Activated CD4-positive, CD25-positive, alpha-beta regulatory T cell treated with anti-CD3 and anti-CD28 coated beads, Interleukin-2, amount 50 U/mL, for 16 hours (primary cell): ENCODE measurements around the gene PARP1.
"Not testable (repeated sequence)": the region's sequence is repeated elsewhere in the genome, so short reads cannot be mapped to it uniquely, and the experiment has no call there.

ENCODE experiments used
- DNase-seq: peaks from one replicate; pipeline ENCODE4 v3.0.0-alpha.2; 2020; ENCODE audit warnings: low read depth, low spot score

PARP1 gene

DNA sequence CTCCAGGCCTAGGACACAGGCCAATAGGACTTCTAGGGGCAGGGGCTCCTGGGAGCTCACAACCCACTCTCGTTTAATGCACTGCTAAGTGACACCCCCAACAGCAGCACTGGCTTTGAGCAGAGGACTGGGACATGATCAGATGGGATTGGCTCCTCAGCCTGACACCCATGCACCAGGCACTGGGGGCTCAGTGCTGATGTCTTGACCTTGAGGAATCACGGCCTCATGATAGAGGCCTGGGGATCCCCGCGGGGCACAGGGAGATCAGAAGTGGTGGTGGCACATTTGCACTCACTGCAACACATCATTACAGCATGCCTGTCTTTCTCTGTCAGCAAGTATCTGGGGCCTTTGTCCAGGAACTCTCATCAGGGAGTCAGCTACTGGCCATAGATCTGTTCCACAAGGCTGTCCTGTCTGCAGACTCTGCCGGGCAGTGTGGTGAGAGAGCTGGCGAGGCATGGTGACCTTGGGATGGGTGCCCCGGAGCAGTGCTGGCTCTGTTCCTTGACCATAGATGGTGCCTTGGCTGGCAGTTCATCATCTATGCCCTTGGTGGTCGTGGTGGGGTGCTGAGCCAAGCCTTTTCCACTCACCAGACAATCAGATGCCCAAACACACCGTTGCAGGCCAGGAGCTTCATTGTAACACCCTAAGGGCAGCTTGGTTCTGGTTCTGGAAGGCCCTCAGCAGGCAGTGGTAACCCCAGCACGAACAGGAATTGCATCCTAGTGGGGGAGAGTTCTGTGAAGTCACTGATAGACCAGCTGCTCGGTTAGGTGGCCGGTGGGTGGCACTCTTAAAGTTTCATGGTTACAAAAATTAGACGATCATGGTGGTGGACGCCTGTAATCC, 22.2 kb upstream of the PARP1 start:
- no peak for DNase-seq

GRCh38 chr1:226428791-226429461, 21.0 kb upstream of the PARP1 start:
- no peak for DNase-seq

DNA sequence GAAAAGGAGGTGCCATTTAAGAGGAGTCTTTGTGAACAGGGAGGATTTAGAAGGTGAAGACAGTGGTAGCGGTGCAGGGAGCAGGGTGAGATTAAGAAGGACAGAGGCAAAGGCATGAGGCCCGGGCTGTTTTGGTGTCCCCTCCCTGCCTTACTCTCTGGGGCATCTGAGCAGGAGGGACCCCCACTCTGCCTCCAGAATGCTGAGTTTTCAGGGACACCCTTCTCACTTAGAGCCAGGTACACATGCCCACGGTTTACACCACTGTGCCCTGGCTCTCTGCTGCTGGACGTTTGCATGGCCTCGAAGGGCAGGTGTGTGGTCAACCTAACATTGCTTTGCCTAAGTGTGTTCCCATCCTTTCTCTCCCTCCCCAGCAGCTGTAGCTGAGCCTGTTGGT, 20.5 kb upstream of the PARP1 start:
- DNase-seq: no peak

DNA sequence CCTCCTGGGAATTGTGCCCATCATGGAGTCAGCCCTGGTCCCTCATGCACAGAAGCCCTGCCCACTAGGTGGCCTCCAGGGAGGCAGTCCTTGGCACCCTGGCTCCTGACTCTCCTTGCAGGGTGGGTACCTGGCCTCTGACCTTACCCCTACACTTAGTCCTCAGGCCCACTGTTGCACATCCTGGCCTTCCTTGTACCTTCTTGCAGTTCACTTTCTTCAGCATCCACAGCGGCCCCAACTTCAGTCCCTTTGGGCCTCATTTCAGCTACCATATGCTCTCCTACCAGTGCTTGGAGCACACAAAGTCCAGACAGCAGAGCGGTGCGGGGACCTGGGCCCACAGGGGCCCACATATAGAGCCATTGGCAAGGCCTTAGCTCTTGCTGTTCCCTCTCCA, 19.2 kb upstream of the PARP1 start:
- no peak for DNase-seq

- not testable (repeated sequence) for DNase-seq
Observed at GRCh38 chr1:226426395-226426794, 18.5 kb upstream of the PARP1 start.

- no peak for DNase-seq
Observed at GRCh38 chr1:226425431-226426031, 17.6 kb upstream of the PARP1 start.

DNA sequence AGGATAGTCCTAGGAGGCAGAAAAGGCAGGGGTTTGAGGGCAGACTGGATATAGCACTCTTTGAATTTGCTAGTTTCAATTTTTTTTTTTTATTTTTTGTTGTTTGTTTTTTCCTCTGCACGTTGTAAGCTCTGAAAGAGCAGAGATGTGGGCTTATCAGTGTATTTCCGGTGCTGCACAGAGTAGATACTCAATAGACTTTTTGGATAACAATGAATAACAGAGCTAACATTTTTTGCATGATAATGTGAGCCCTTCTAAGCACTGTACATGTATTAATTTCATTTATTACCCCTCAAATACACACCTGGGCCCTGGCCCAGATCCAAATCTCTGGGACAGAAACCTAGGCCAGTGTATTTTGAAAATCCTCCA, 17.1 kb upstream of the PARP1 start:
- DNase-seq: no peak

DNA sequence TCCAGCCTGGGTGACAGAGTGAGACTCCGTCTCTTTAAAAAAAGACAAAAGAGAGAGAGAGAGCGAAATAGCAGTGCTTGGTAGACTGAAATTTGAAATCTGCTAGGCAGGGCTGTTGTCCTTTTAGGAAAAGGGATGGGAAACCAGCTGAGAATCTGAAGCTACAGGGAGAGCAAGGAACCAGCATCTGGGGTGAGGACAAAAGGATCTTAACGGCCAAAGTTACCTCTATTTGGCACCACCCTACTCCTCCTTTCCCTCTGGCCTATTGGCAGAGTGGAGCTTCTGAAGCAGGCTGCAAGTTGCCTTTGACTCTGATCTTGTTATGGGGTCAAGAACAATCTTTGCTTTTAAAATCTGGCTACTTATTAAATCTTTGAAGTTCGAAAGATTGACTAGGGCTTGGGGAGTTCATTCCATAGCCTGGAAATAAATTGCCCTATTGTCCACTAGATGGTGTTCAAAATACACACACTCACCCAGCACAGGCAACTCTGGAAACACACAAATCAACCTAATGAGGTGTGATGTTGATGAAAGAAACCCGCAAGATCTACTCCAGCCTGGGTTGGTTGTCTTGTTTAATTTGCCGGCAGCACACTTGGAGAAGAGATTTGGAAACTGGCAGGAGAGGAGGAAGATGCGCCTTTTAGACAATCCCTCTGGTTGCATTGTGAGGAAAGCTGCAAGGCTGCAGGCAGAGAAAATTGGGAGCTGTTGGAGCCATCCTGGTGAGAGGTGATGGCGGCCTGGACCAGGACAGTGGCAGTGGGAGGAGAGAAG, 16.5 kb upstream of the PARP1 start:
- DNase-seq: no peak

DNA sequence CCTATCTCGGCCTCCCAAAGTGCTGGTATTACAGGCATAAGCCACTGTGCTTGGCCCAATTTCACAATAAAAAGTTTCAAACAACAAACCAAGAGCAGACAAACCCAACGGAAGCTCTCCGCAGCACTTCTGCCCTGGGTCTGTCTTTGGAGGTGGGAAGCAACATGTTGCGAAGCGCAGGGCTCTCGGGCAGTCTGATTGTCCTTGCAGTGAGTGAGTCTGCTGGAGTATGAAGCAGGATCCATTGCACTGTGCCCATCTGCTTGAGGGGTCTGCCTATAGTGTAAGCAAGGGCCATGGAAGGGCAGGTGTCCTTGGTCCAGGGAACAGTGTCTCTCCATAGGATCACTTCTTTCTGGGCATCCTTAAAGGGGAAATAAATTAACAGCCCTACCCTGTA, 14.6 kb upstream of the PARP1 start:
- no peak for DNase-seq

- DNase-seq: no peak
Observed at GRCh38 chr1:226420897-226421296, 13.0 kb upstream of the PARP1 start.

DNA sequence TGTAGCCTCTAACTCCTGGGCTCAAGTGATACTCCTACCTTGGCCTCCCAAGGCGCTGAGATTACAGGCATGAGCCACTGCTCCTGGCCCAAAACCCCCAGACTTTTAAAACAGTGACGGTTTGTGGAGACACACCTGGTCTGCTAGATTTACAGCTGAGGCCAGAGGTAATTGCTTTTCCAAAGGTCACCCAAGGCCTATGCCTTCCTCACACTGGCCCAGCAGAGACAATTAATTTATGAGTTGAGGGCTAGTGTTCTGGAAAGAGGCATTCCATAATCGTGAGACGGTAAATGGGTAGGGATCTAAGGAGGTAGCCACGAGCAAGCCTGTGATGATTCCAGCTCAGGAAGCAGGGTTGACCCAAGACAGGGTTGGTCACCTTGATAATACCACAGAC, 12.4 kb upstream of the PARP1 start:
- no peak for DNase-seq

DNA sequence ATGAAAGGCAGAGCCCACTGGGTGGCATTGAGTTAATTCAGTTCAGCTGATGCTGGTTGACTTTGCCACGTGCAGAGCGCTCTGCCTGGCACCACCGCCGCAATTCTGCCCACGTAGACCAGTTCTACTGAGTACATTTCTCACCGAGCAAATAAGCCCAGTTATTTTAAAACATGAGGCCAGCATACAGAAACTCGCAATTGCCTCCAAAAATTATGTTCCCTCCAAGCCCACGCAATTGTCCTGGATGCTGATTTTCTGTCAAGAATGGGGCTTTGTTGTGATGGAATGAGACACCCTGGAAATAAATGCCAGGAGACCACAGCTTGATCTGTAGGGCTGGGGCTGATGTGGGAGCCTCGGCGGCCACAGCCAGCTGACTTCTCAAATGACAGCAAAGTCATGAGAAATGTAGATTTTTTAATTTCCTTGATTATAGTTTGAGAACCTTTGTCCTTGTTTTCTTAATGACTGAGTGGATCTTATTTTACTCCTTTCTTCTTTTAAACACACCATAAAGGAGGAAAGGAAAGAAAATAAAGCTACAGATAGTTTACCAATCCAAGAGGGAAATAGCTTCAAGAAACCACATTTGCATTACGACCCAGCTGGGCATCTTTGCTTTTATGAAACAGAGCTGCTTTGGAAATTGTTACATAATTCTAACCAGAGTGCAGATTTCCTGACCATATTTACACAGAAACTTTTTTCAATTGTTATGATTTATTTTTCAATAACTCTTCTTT, 11.6 kb upstream of the PARP1 start:
- no peak for DNase-seq

GRCh38 chr1:226417830-226418546, 10.1 kb upstream of the PARP1 start:
- DNase-seq: no peak

DNA sequence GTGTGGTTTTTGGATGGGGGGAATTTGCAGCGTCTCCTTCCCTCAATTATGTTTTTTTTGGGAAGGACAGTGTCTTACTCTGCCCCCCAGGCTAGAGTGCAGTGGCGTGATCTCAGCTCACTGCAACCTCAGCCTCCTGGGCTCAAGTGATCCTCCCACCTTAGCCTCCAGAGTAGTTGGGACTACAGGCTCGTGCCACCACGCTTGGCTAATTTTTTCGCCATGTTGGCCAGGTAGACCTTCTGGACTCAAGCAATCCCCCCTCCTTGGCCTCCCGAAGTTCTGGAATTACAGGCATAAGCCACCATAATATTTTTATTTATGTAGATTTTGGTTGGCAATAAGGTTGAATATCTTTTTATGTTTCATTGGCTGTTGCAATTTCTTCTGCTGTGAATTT, 9.5 kb upstream of the PARP1 start:
- no peak for DNase-seq

GRCh38 chr1:226414098-226414698, 6.3 kb upstream of the PARP1 start:
- DNase-seq: no peak

GRCh38 chr1:226411619-226412018, 3.7 kb upstream of the PARP1 start:
- DNase-seq: no peak

GRCh38 chr1:226410958-226411357, 3.1 kb upstream of the PARP1 start:
- DNase-seq: no peak

- DNase-seq: no peak
Observed at GRCh38 chr1:226409392-226409791, 1.5 kb upstream of the PARP1 start.

DNA sequence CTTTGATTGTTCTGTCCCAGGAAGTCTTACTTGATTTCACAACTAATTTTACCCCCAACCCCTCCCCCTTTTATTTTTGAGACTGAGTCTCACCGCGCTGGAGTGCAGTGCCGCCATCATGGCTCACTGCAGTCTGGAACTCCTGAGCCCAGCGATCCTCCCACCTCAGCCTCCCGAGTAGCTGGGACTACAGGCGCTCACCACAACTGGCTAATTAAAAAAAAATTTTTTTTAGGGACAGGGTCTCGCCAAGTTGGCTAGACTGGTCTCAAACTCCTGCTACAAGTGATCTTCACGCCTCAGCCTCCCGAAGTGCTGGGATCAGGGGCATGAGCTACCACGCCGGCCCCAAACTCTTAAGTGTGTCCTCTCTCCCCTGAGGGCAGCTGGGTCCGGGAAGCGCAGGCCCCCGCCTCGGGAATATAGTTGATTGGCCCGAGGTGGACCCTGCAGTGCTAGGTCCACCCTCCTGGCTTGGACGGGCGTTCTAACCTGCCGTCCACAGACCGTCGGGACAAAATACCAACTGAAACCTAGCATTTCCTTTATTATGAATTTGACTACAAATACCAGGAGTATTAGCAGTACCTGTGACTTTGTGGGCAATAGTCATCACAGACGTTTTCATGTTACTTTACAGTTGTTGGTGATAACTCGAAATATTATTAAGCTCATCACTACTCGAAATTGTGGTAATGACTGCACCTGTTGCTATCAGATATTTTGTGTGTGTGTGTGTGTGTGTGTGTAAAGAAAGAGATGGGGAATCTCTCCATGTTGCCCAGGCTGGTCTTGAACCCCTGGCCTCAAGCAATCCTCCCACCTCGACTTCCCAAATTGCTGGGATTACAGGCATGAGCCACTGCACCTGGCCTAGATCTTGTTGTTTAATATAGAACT, 642 bp upstream of the PARP1 start:
- no peak for DNase-seq
